Astrocyte of the cerebellum (primary cell): ENCODE measurements around the gene SOCS3.
A peak's percentile ranks its signal among the peaks of the same experiment; 100 is the strongest.

Source experiments
- DNase-seq: peaks from one replicate; pipeline ENCODE4 v3.0.0-alpha.2; 2011; ENCODE audit warnings: low read depth
- H3K4me3 ChIP-seq: 2 replicates; pipeline ENCODE4 v1.5.1; 2011; ENCODE audit warnings: mild to moderate bottlenecking, low read depth, low read length, moderate library complexity
- CTCF ChIP-seq: IDR thresholded peaks from 2 replicates; pipeline ENCODE4 v1.5.1; 2012; ENCODE audit warnings: low read length, low read depth, moderate library complexity, mild to moderate bottlenecking; ENCODE audit errors: missing control alignments
- in situ Hi-C: cut with HindIII; loops from 2 replicates; pipeline ENCODE4 v1.10.0; 2017; ENCODE audit warnings: low sequenced_read_pairs

Gene SOCS3

GRCh38 chr17:78392295-78392694 lies 32.4 kb upstream of the SOCS3 start:
- DNase-seq = no peak
- in situ Hi-C loops = no loop called here
- TF ChIP-seq CTCF = no peak
- H3K4me3 ChIP-seq = no peak overlapping the region

- DNase-seq = no peak
- no peak overlapping the region for H3K4me3 ChIP-seq
- TF ChIP-seq CTCF = no peak
- in situ Hi-C loops = no loop called here
Measured at GRCh38 chr17:78391843-78392242, 32.0 kb upstream of the SOCS3 start.

GRCh38 chr17:78391051-78391431 lies 31.2 kb upstream of the SOCS3 start:
- no peak overlapping the region for H3K4me3 ChIP-seq
- in situ Hi-C loops = no loop called here
- DNase-seq = no peak
- no peak for TF ChIP-seq CTCF

- in situ Hi-C loops = no loop called here
- H3K4me3 ChIP-seq = no peak overlapping the region
- TF ChIP-seq CTCF = no peak
- DNase-seq = peak; percentile 80
Measured at GRCh38 chr17:78390241-78391050, 30.6 kb upstream of the SOCS3 start.

- H3K4me3 ChIP-seq = no peak overlapping the region
- DNase-seq = no peak
- in situ Hi-C loops = no loop called here
- TF ChIP-seq CTCF = no peak
Measured at GRCh38 chr17:78387977-78388941, 28.4 kb upstream of the SOCS3 start.

GRCh38 chr17:78384479-78385175 lies 24.8 kb upstream of the SOCS3 start:
- TF ChIP-seq CTCF = no peak
- no peak overlapping the region for H3K4me3 ChIP-seq
- in situ Hi-C loops = no loop called here
- DNase-seq = no peak
